Muscle of leg (tissue), 11 donors: ENCODE measurements around the gene OBSL1. TPM values are rescaled to one million over a fixed set of nuclear protein-coding genes. Genes with fewer than 3 reads are reported as not detected.

Source experiments
- DNase-seq: peaks from one replicate; pipeline ENCODE4 v3.0.0; 2013
- H3K27ac ChIP-seq: one replicate; pipeline ENCODE4 v1.5.1; 2013; ENCODE audit warnings: mild to moderate bottlenecking, low read length, control low read depth
- H3K27me3 ChIP-seq: one replicate; pipeline ENCODE4 v1.6.1; 2013; ENCODE audit warnings: low read length; ENCODE audit not compliant: control insufficient read depth, insufficient read depth
- H3K36me3 ChIP-seq: one replicate; pipeline ENCODE4 v1.6.1; 2013; ENCODE audit warnings: low read length; ENCODE audit not compliant: control insufficient read depth, insufficient read depth
- H3K4me1 ChIP-seq: one replicate; pipeline ENCODE4 v1.6.1; 2013; ENCODE audit warnings: low read length; ENCODE audit not compliant: control insufficient read depth, insufficient read depth
- H3K4me3 ChIP-seq: one replicate; pipeline ENCODE4 v1.5.1; 2013; ENCODE audit warnings: low read length, control low read depth
- H3K9me3 ChIP-seq: replicated peaks from 2 replicates; pipeline ENCODE4 v1.6.1; 2013; ENCODE audit warnings: low read depth, low read length; ENCODE audit not compliant: control insufficient read depth
- WGBS: methylation state at CpG from one replicate; pipeline ENCODE4 v1.1.5; 2013; ENCODE audit warnings: missing lambda C conversion rate; ENCODE audit not compliant: insufficient coverage; 5-methylcytosine and 5-hydroxymethylcytosine counted together
- polyA plus RNA-seq, 8 donors: library from polyadenylated mRNA; unstranded; fragments of 120-200 nt; gene quantifications; one replicate each; pipeline versions ENCODE4 v1.2.1 to v1.2.3, GENCODE V29; 2013; ENCODE audit warnings: inconsistent platforms in 1 of 8, low replicate concordance in 1 of 8; ENCODE audit not compliant: insufficient read length in 8 of 8, insufficient read depth in 1 of 8
- total RNA-seq: library from RNA; stranded (reverse); fragments of 120-200 nt; gene quantifications from one replicate; pipeline ENCODE4 v1.2.4, GENCODE V29; 2013

Gene OBSL1
- total and polyA plus RNA-seq, 9 donors = 117 to 193 (median 156) TPM

GRCh38 chr2:219542931-219543595, 28.3 kb downstream of the OBSL1 start:
- Histone ChIP-seq H3K9me3 (no peaks in the 10 kb centered on the region), H3K27me3 (peaks cover 8% of the 10 kb centered on the region), H3K4me3 (peak overlapping the region; percentile 60), H3K27ac (peak overlapping the region; percentile 82), H3K4me1 (peaks cover 38% of the 10 kb centered on the region), H3K36me3 (peaks cover 33% of the 10 kb centered on the region)
- peak; percentile 46 for DNase-seq
- WGBS = under 1% methylated on average over 66 of the region's 66 CpGs

GRCh38 chr2:219541611-219542180, 29.6 kb downstream of the OBSL1 start:
- peak; percentile 76 for DNase-seq
- Histone ChIP-seq H3K27ac (peak overlapping the region; percentile 42), H3K27me3 (peaks cover 8% of the 10 kb centered on the region), H3K4me3 (peak overlapping the region; percentile 9), H3K4me1 (peaks cover 42% of the 10 kb centered on the region), H3K36me3 (peaks cover 33% of the 10 kb centered on the region), H3K9me3 (no peaks in the 10 kb centered on the region)
- 4% methylated on average over 39 of the region's 48 CpGs for WGBS

DNA sequence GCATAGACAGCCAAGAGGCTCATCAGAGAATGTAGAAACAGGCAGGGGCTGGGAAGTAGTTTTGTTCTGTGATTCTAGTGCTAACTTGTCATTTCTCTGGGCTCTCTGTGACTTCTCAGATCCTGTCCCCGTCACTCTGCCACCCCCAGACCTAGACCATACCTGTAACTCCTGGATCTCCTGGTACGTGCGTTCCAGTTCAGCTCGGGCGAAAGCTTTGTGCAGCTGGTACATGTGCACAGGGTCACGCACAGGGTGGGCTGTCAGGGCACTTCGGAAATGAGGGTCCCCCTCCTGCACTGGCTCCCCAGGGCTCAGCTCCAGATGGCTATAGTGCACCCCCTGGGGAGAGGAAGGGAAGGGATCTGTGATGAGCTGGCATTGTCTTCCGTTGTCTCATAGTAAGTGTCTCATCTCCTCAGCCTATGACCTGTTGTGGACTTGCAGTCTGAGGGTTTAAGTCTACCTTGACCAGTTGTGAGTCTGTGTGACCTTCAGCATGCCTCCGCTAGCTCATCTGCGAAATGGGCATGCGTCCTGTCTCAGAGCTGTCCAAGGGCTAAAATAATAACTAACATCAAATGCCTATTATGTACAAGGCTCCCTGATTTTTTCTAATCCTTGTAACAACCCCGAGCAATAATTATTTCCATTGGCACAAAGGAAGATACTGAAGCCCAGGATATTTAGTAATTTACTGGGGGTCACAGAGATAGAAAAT, 30.4 kb downstream of the OBSL1 start:
- Histone ChIP-seq H3K27me3 (peaks cover 10% of the 10 kb centered on the region), H3K4me1 (peaks cover 42% of the 10 kb centered on the region), H3K4me3 (no peak overlapping the region), H3K27ac (no peak overlapping the region), H3K36me3 (peaks cover 33% of the 10 kb centered on the region), H3K9me3 (no peaks in the 10 kb centered on the region)
- no peak for DNase-seq
- WGBS = 94% methylated on average over 7 of the region's 12 CpGs

- DNase-seq = no peak
- H3K27me3 ChIP-seq = peaks cover 6% of the 10 kb centered on the region
- no peak overlapping the region for H3K27ac ChIP-seq
- WGBS = 89% methylated on average over 45 of the region's 46 CpGs
- no peaks in the 10 kb centered on the region for H3K9me3 ChIP-seq
- H3K4me3 ChIP-seq = no peak overlapping the region
- H3K36me3 ChIP-seq = peaks cover 33% of the 10 kb centered on the region
- peaks cover 42% of the 10 kb centered on the region for H3K4me1 ChIP-seq
These were observed 31.2 kb downstream of the OBSL1 start for GRCh38 chr2:219539926-219540678.

DNA sequence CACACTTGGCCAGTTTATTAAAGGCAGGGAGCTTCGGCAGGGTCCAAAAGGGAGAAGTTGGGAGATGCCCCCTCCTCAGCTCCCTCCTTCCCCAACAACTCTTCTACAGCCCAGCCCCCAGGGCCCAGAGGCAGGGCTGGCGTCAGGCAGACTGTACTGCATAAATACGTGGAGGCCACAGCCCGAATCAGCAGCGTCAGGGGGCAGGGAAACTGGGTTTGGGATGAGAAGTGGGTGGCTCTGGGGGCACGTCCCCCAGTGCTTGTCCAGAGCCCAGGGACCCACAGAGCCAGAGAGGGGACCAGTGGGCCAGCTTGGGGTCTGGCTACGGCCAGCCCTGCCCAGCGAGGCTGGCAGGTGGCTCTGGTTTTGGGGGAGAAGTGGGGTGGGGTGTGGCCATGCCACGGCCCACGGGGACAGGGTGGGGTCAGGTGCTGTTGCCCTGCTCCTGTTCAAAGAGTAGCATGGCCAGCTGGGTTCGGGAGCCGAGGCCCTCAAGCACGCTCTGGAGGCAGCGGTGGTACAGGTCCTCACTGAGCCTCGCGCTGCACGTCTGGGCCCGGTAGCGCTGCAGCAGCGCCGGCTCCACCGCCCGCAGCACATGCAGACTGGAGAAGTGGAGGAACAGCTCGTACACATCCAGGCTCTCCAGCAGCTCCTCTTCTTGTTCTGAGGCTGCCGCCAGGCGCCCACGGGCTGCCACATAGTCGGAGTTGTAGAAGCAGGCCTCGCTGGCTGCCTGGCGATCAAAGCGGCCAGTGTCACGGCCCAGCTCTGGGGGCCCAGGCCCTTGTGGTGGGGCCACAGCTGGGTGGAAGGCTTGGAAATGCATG, 32.2 kb downstream of the OBSL1 start:
- WGBS = 83% methylated on average over 30 of the region's 32 CpGs
- H3K4me1 ChIP-seq = peaks cover 37% of the 10 kb centered on the region
- peak overlapping the region; percentile 13 for H3K27ac ChIP-seq
- H3K4me3 ChIP-seq = no peak overlapping the region
- no peak for DNase-seq
- peaks cover 7% of the 10 kb centered on the region for H3K27me3 ChIP-seq
- H3K9me3 ChIP-seq = no peaks in the 10 kb centered on the region
- H3K36me3 ChIP-seq = peaks cover 33% of the 10 kb centered on the region

DNA sequence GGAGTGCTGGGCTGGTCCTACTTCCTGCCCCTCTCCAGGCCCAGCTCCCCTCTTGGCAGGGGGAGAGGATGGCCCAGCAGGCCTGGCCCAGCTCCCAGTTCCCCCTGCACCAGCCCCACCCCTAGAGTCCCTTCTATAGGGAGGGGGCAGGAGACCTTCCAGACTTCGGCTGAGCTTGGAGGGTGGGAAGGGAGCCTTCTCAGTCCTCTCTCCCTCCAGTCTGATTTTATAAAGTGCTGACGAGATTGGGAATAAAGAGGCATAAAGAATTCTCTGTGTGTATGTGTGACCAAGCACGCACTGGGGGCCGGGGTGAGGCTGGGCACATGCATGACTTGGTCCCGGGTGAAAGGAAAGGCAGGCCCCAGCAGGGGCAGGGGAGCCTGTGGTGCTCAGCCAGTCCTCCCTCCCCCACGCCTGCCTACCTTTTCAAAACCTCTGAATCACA, 32.8 kb downstream of the OBSL1 start:
- H3K27ac ChIP-seq = no peak overlapping the region
- DNase-seq = peak; percentile 60
- no peaks in the 10 kb centered on the region for H3K9me3 ChIP-seq
- H3K27me3 ChIP-seq = peaks cover 9% of the 10 kb centered on the region
- WGBS = 42% methylated on average over 2 of the region's 6 CpGs
- H3K4me1 ChIP-seq = peaks cover 34% of the 10 kb centered on the region
- peaks cover 33% of the 10 kb centered on the region for H3K36me3 ChIP-seq
- H3K4me3 ChIP-seq = no peak overlapping the region

DNA sequence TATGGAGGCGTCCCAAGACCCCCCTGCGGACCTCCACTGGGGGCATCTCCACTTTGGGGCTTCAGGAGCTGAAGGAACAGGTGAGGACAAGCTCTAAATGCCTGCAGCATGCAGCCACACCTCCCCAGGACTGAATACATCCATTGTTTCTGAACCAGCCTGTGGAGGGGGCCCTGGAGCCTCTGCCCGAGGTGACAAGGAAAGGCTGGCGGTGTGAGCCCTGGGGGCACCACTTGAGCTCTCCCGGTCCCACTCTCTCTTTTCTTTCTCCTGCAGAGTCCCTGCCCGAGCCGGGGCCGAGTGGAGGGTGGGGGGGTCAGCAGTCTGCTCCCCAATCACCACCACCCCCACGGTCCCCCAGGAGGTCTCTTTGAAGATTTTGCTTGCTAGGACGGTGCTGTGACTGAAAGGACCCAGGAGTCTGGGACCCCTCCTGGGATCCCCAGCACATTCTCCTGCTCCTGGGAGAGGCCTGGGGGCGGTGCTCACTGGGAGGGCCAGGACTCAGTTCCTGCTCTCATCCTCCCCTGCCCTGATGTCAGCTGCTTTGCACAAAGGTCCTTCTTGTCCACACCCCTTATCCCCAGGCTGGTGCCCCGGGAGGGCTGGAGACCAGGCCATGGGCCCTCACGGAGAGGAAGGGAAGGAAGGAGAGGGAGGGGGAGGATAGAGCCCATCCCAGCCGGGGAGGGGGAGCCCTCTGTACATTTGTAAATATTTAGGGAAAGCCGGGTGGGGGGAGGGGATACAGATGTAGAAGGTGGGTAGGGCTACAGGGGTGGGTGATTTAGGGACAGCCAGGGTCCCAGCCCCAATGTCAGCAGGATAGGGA, 33.5 kb downstream of the OBSL1 start:
- no peak overlapping the region for H3K4me3 ChIP-seq
- peaks cover 34% of the 10 kb centered on the region for H3K4me1 ChIP-seq
- 56% methylated on average over 5 of the region's 15 CpGs for WGBS
- peak; percentile 47 for DNase-seq
- no peak overlapping the region for H3K27ac ChIP-seq
- H3K27me3 ChIP-seq = peaks cover 11% of the 10 kb centered on the region
- no peaks in the 10 kb centered on the region for H3K9me3 ChIP-seq
- peaks cover 33% of the 10 kb centered on the region for H3K36me3 ChIP-seq

GRCh38 chr2:219536967-219537366, 34.4 kb downstream of the OBSL1 start:
- no peak for DNase-seq
- Histone ChIP-seq H3K4me1 (peaks cover 25% of the 10 kb centered on the region), H3K27me3 (peaks cover 12% of the 10 kb centered on the region), H3K27ac (no peak overlapping the region), H3K9me3 (no peaks in the 10 kb centered on the region), H3K4me3 (no peak overlapping the region), H3K36me3 (peaks cover 33% of the 10 kb centered on the region)
- 59% methylated on average over 9 of the region's 9 CpGs for WGBS

DNA sequence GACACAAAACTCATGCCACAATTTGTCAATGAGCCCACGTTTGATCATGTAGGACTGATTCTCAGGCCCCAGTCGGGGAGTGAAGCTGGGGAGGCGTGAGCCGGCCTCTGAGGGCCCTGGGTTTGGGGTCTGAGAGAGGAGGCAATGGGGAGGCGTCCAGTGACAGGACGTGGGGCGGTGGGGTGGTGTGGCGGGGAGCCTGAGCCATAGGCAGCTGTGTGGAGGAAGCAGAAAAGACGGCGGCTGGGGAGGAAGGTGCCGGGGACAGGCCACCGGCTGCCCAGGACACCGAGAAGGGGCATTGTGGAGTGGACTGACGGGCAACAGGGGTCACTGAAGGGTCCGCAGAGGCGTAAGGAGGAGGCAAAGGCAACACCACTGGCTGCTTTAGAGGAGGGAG, 34.9 kb downstream of the OBSL1 start:
- Histone ChIP-seq H3K4me3 (no peak overlapping the region), H3K9me3 (no peaks in the 10 kb centered on the region), H3K27me3 (peaks cover 15% of the 10 kb centered on the region), H3K36me3 (peaks cover 31% of the 10 kb centered on the region), H3K4me1 (peaks cover 20% of the 10 kb centered on the region), H3K27ac (no peak overlapping the region)
- 69% methylated on average over 14 of the region's 16 CpGs for WGBS
- no peak for DNase-seq
